ENCODE results near the gene IGFBP7. TPM values are rescaled to one million over a fixed set of nuclear protein-coding genes. Genes with fewer than 3 reads are reported as not detected.

The IGFBP7 gene
- polyA plus RNA-seq, 4 donors = 466 to 679 (median 600) TPM

Other genes starting within 250 kb of the IGFBP7 start
- 10 to 100 TPM; 48.4 to 59.7 (median 50.8) TPM for gene REST, start 202.5 kb downstream of the IGFBP7 start, polyA plus RNA-seq (ENCODE audit: insufficient read length in 4 of 4)
- 10 to 100 TPM; 21.7 to 23.0 (median 22.5) TPM for gene NOA1, start 132.8 kb downstream of the IGFBP7 start, polyA plus RNA-seq (ENCODE audit: insufficient read length in 4 of 4)
- gene POLR2B, start 131.5 kb downstream of the IGFBP7 start, polyA plus RNA-seq (ENCODE audit: insufficient read length in 4 of 4) = 100 to 1,000 TPM in 2 of 4 donors, 10 to 100 TPM in 2; 94.0 to 119 (median 107) TPM

Measured in left renal cortex interstitium (tissue), 4 donors.